HEK293T (cell line): ENCODE data around the gene ECSIT.

Experiments
- ARNT ChIP-seq: fragments of 450-650 bp; IDR thresholded peaks from 2 replicates; pipeline ENCODE4 v1.6.1; 2017; ENCODE audit warnings: mild to moderate bottlenecking
- BHLHE40 ChIP-seq: fragments of 450-650 bp; IDR thresholded peaks from 2 replicates; pipeline ENCODE4 v1.6.1; 2016; ENCODE audit warnings: mild to moderate bottlenecking, moderate library complexity, borderline replicate concordance
- ELF4 ChIP-seq: fragments of 450-650 bp; IDR thresholded peaks from 2 replicates; pipeline ENCODE4 v1.6.1; 2017; ENCODE audit warnings: antibody characterized with exemption
- FOXA1 ChIP-seq: fragments of 450-650 bp; IDR thresholded peaks from 2 replicates; pipeline ENCODE4 v1.6.1; 2016; ENCODE audit warnings: mild to moderate bottlenecking
- FOXK2 ChIP-seq: fragments of 450-650 bp; IDR thresholded peaks from 2 replicates; pipeline ENCODE4 v1.6.1; 2016; ENCODE audit warnings: mild to moderate bottlenecking
- FOXM1 ChIP-seq: fragments of 450-650 bp; IDR thresholded peaks from 2 replicates; pipeline ENCODE4 v1.6.1; 2017; ENCODE audit warnings: mild to moderate bottlenecking, borderline replicate concordance
- L3MBTL2 ChIP-seq: fragments of 450-650 bp; conservative IDR thresholded peaks from 2 replicates; pipeline ENCODE4 v1.6.1; 2016; ENCODE audit warnings: mild to moderate bottlenecking
- LEF1 ChIP-seq: fragments of 450-650 bp; IDR thresholded peaks from 2 replicates; pipeline ENCODE4 v1.6.1; 2017; ENCODE audit warnings: mild to moderate bottlenecking, borderline replicate concordance
- NFRKB ChIP-seq: fragments of 450-650 bp; IDR thresholded peaks from 2 replicates; pipeline ENCODE4 v1.6.1; 2016; ENCODE audit warnings: mild to moderate bottlenecking, moderate library complexity
- SP1 ChIP-seq: fragments of 450-650 bp; IDR thresholded peaks from 2 replicates; pipeline ENCODE4 v1.6.1; 2017
- SUZ12 ChIP-seq: fragments of 450-650 bp; IDR thresholded peaks from 2 replicates; pipeline ENCODE4 v1.6.1; 2016; ENCODE audit warnings: mild to moderate bottlenecking
- TARDBP ChIP-seq: fragments of 450-650 bp; IDR thresholded peaks from 2 replicates; pipeline ENCODE4 v1.6.1; 2016
- ZNF384 ChIP-seq: fragments of 450-650 bp; IDR thresholded peaks from 2 replicates; pipeline ENCODE4 v1.6.1; 2016
- TF ChIP-seq, protein P1 (sequence below): fragments of 450-650 bp; IDR thresholded peaks from 2 replicates; pipeline ENCODE4 v1.6.1; 2016

GRCh38 chr19:11555246-11555645, 26.3 kb upstream of the ECSIT start:
- TF ChIP-seq ELF4 (no peak), ZNF384 (no peak), LEF1 (no peak), NFRKB (no peak), SP1 (no peak), BHLHE40 (no peak), L3MBTL2 (no peak), ARNT (no peak), FOXK2 (no peak), SUZ12 (no peak), FOXA1 (no peak), TARDBP (no peak), FOXM1 (no peak)
- TF ChIP-seq, protein P1, sequence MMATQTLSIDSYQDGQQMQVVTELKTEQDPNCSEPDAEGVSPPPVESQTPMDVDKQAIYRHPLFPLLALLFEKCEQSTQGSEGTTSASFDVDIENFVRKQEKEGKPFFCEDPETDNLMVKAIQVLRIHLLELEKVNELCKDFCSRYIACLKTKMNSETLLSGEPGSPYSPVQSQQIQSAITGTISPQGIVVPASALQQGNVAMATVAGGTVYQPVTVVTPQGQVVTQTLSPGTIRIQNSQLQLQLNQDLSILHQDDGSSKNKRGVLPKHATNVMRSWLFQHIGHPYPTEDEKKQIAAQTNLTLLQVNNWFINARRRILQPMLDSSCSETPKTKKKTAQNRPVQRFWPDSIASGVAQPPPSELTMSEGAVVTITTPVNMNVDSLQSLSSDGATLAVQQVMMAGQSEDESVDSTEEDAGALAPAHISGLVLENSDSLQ, result no peak
